IMR-90 (cell line): ENCODE results near the gene ST6GAL2. TPM values are rescaled to one million over a fixed set of nuclear protein-coding genes. Genes with fewer than 3 reads are reported as not detected.

Experiments used
- ATAC-seq: fragments of 200-7000 bp; cut with Tn5 transposase; 2 replicates; pipeline ENCODE4 v1.9.1; 2020; ENCODE audit warnings: low read depth, mild to moderate bottlenecking, moderate library complexity
- BruUV-seq: library from RNA; stranded (reverse); fragments of 400-500 nt; replicated peaks from 2 replicates; lab custom pipeline; 2021; lab: Mats Ljungman, UMichigan
- CTCF ChIA-PET: fragments of 300-600 bp; formaldehyde crosslinking; extraction: SDS; loops from one replicate; lab custom pipeline; 2021; ENCODE audit warnings: antibody characterized with exemption; lab: Yijun Ruan, JAX
- POLR2A ChIA-PET: fragments of 300-600 bp; sonication (Branson Sonifier 250); formaldehyde crosslinking; loops from one replicate; lab custom pipeline; 2022; ENCODE audit warnings: antibody characterized with exemption; ENCODE audit not compliant: unreplicated experiment; lab: Charles Lee
- DNase-seq: peaks from one replicate; pipeline ENCODE4 v3.0.0; 2013
- H2AFZ ChIP-seq: replicated peaks from 2 replicates; pipeline ENCODE3; 2013; ENCODE audit warnings: low read length, mild to moderate bottlenecking; ENCODE audit not compliant: poor library complexity
- H2AK5ac ChIP-seq: 2 replicates; pipeline ENCODE4 v1.6.1; 2013; ENCODE audit warnings: low read depth, low read length, inconsistent platforms
- H2AK9ac ChIP-seq: replicated peaks from 2 replicates; pipeline ENCODE3; 2013; ENCODE audit warnings: mild to moderate bottlenecking, low read depth, low read length, moderate library complexity; ENCODE audit not compliant: poor library complexity
- H2BK120ac ChIP-seq: 2 replicates; pipeline ENCODE4 v1.6.1; 2013; ENCODE audit warnings: low read depth, low read length, inconsistent platforms
- H2BK15ac ChIP-seq: 3 replicates; pipeline ENCODE4 v1.6.1; 2013; ENCODE audit warnings: low read depth, low read length, inconsistent platforms
- H2BK20ac ChIP-seq: 2 replicates; pipeline ENCODE4 v1.6.1; 2013; ENCODE audit warnings: low read depth, mild to moderate bottlenecking, inconsistent platforms, low read length, moderate library complexity
- H2BK5ac ChIP-seq: 2 replicates; pipeline ENCODE4 v1.6.1; 2013; ENCODE audit warnings: mild to moderate bottlenecking, low read depth, low read length, inconsistent platforms; ENCODE audit not compliant: poor library complexity, severe bottlenecking
- H3K14ac ChIP-seq: replicated peaks from 2 replicates; pipeline ENCODE4 v1.6.1; 2013; ENCODE audit warnings: low read depth, low read length, inconsistent platforms
- H3K18ac ChIP-seq: 2 replicates; pipeline ENCODE4 v1.6.1; 2013; ENCODE audit warnings: low read depth, low read length, control low read depth
- H3K23ac ChIP-seq: 2 replicates; pipeline ENCODE4 v1.6.1; 2013; ENCODE audit warnings: low read depth, low read length, inconsistent platforms
- H3K27ac ChIP-seq: 2 replicates; pipeline ENCODE4 v1.5.1; 2013; ENCODE audit warnings: mild to moderate bottlenecking, control low read depth, low read length; ENCODE audit not compliant: insufficient read depth
- H3K27me3 ChIP-seq: 2 replicates; pipeline ENCODE4 v1.6.1; 2013; ENCODE audit warnings: low read length; ENCODE audit not compliant: control insufficient read depth, insufficient read depth
- H3K36me3 ChIP-seq: 2 replicates; pipeline ENCODE4 v1.6.1; 2013; ENCODE audit warnings: low read length, mixed read lengths; ENCODE audit not compliant: control insufficient read depth, insufficient read depth
- H3K4ac ChIP-seq: 2 replicates; pipeline ENCODE4 v1.6.1; 2013; ENCODE audit warnings: low read depth, low read length, inconsistent platforms
- H3K4me1 ChIP-seq: 2 replicates; pipeline ENCODE4 v1.6.1; 2013; ENCODE audit warnings: low read length, mixed read lengths; ENCODE audit not compliant: control insufficient read depth, insufficient read depth
- H3K4me2 ChIP-seq: 2 replicates; pipeline ENCODE4 v1.6.1; 2013; ENCODE audit warnings: low read depth, mild to moderate bottlenecking, control low read depth, low read length, moderate library complexity
- H3K4me3 ChIP-seq: 2 replicates; pipeline ENCODE4 v1.5.1; 2013; ENCODE audit warnings: low read depth, mild to moderate bottlenecking, control low read depth, low read length, moderate library complexity; ENCODE audit not compliant: insufficient read depth
- H3K56ac ChIP-seq: 2 replicates; pipeline ENCODE4 v1.6.1; 2013; ENCODE audit warnings: low read length, inconsistent platforms; ENCODE audit not compliant: insufficient read depth; ENCODE audit errors: extremely low read depth
- H3K79me1 ChIP-seq, 2 experiments: 2 replicates each; pipeline ENCODE4 v1.6.1; 2013; ENCODE audit warnings: low read length in 2 of 2, inconsistent platforms in 1 of 2, low read depth in 1 of 2
- H3K9ac ChIP-seq: 2 replicates; pipeline ENCODE4 v1.6.1; 2013; ENCODE audit warnings: low read depth, low read length, control low read depth
- H3K9me1 ChIP-seq: 2 replicates; pipeline ENCODE4 v1.6.1; 2013; ENCODE audit warnings: low read length, inconsistent platforms; ENCODE audit not compliant: insufficient read depth
- H3K9me3 ChIP-seq: 2 replicates; pipeline ENCODE4 v1.6.1; 2013; ENCODE audit warnings: low read length; ENCODE audit not compliant: control insufficient read depth, insufficient read depth
- H4K20me1 ChIP-seq: 2 replicates; pipeline ENCODE4 v1.6.1; 2013; ENCODE audit warnings: low read length, inconsistent platforms; ENCODE audit not compliant: insufficient read depth
- H4K5ac ChIP-seq: 2 replicates; pipeline ENCODE4 v1.6.1; 2013; ENCODE audit warnings: mild to moderate bottlenecking, low read depth, low read length, control low read depth
- H4K8ac ChIP-seq, 2 experiments: 2 replicates each; pipeline ENCODE4 v1.6.1; 2013; ENCODE audit warnings: low read depth in 2 of 2, low read length in 2 of 2, control low read depth in 1 of 2, inconsistent platforms in 1 of 2
- H4K91ac ChIP-seq: 2 replicates; pipeline ENCODE4 v1.6.1; 2013; ENCODE audit warnings: low read depth, low read length, inconsistent platforms; ENCODE audit not compliant: insufficient read depth
- CEBPB ChIP-seq: IDR thresholded peaks from 2 replicates; pipeline ENCODE4 v1.6.1; 2012; ENCODE audit warnings: low read depth, low read length, improper control_type of control experiment
- CHD1 ChIP-seq: IDR thresholded peaks from 2 replicates; pipeline ENCODE4 v1.6.1; 2012; ENCODE audit warnings: low read depth, low read length, improper control_type of control experiment
- ELK1 ChIP-seq: fragments of 150-350 bp; IDR thresholded peaks from 2 replicates; pipeline ENCODE4 v1.6.1; 2016; ENCODE audit warnings: low read depth, mild to moderate bottlenecking, low read length, moderate library complexity, borderline replicate concordance
- FOS ChIP-seq: fragments of 150-350 bp; IDR thresholded peaks from 2 replicates; pipeline ENCODE4 v1.6.1; 2016; ENCODE audit warnings: low read depth, low read length
- MAZ ChIP-seq: IDR thresholded peaks from 2 replicates; pipeline ENCODE4 v1.6.1; 2012; ENCODE audit warnings: low read depth, mild to moderate bottlenecking, low read length, improper control_type of control experiment, moderate library complexity, borderline replicate concordance
- MXI1 ChIP-seq: IDR thresholded peaks from 2 replicates; pipeline ENCODE4 v1.6.1; 2012; ENCODE audit warnings: low read depth, mild to moderate bottlenecking, low read length, moderate library complexity, borderline replicate concordance
- POLR2A ChIP-seq: IDR thresholded peaks from 2 replicates; pipeline ENCODE4 v1.6.1; 2012; ENCODE audit warnings: mild to moderate bottlenecking, low read depth, low read length
- RAD21 ChIP-seq: IDR thresholded peaks from 2 replicates; pipeline ENCODE4 v1.6.1; 2012; ENCODE audit warnings: low read length, improper control_type of control experiment
- RCOR1 ChIP-seq: IDR thresholded peaks from 2 replicates; pipeline ENCODE4 v1.6.1; 2012; ENCODE audit warnings: mild to moderate bottlenecking, low read length, improper control_type of control experiment; ENCODE audit not compliant: insufficient replicate concordance
- RFX5 ChIP-seq: IDR thresholded peaks from 2 replicates; pipeline ENCODE4 v1.8.0; 2012; ENCODE audit warnings: low read depth, mild to moderate bottlenecking, low read length, moderate library complexity
- SMC3 ChIP-seq: fragments of 150-350 bp; IDR thresholded peaks from 2 replicates; pipeline ENCODE4 v1.6.1; 2016; ENCODE audit warnings: low read depth, mild to moderate bottlenecking, antibody characterized with exemption, low read length, moderate library complexity
- WGBS, 2 experiments: methylation state at CpG; one replicate each; pipeline versions ENCODE4 v1.1.5 to v1.1.7; 2013; ENCODE audit warnings: missing lambda C conversion rate in 2 of 2; ENCODE audit not compliant: insufficient read length in 1 of 2; ENCODE audit errors: extremely low coverage in 2 of 2; 5-methylcytosine and 5-hydroxymethylcytosine counted together
- dilution Hi-C: fragments of 300-500 bp; cut with HindIII; formaldehyde crosslinking; loops from one replicate; pipeline ENCODE4 v1.14.3; 2018; ENCODE audit warnings: low sequenced_read_pairs; ENCODE audit not compliant: unreplicated experiment
- in situ Hi-C: fragments of 300-500 bp; cut with MboI; formaldehyde crosslinking; loops from 3 replicates; pipeline ENCODE4 v1.14.3; 2019; ENCODE audit warnings: low sequenced_read_pairs, inconsistent platforms, mixed read lengths
- intact Hi-C: fragments of 100-400 bp; cut with micrococcal nuclease; formaldehyde crosslinking; loops from 2 replicates; pipeline ENCODE4 v1.10.0; 2022
- polyA plus RNA-seq, 3 experiments: library from polyadenylated mRNA; depleted of rRNA; stranded (reverse); fragments of >200 nt; gene quantifications; 2 replicates each; pipeline ENCODE4 v1.2.3, GENCODE V29; 2012; ENCODE audit warnings: low replicate concordance in 1 of 3
- total RNA-seq: library from RNA; depleted of rRNA; stranded (reverse); fragments of >200 nt; gene quantifications from 2 replicates; pipeline ENCODE4 v1.2.3, GENCODE V29; 2012
- TF ChIP-seq, protein P1 (sequence below): conservative IDR thresholded peaks from 2 replicates; pipeline ENCODE4 v1.5.1; 2012; ENCODE audit warnings: mild to moderate bottlenecking, low read depth, low read length, improper control_type of control experiment

ST6GAL2 gene
- total and polyA plus RNA-seq, 2 of the 4 experiments (the other 2 are of a cell fraction): not detected

GRCh38 chr2:106904242-106904641 lies 18.3 kb upstream of the ST6GAL2 start:
- Histone ChIP-seq H3K9me1 (no peaks in the 10 kb centered on the region), H2BK15ac (no peak overlapping the region), H3K9me3 (peaks cover 9% of the 10 kb centered on the region; the same call in 1 of the 2 replicates), H2AFZ (no peak overlapping the region), H2AK5ac (no peak overlapping the region), H3K18ac (no peak overlapping the region), H3K27ac (no peak overlapping the region), H3K36me3 (no peaks in the 10 kb centered on the region), H3K14ac (no peak overlapping the region), H3K9ac (no peak overlapping the region), H3K79me1 (no peaks in the 10 kb centered on the region), H3K4me1 (no peaks in the 10 kb centered on the region), H3K4me3 (no peak overlapping the region), H3K56ac (no peak overlapping the region), H3K23ac (no peak overlapping the region), H3K4me2 (no peak overlapping the region), H4K8ac (no peak overlapping the region), H2BK120ac (no peak overlapping the region), H4K5ac (no peak overlapping the region), H4K91ac (no peak overlapping the region), H2BK20ac (no peak overlapping the region), H4K20me1 (no peaks in the 10 kb centered on the region), H3K27me3 (no peaks in the 10 kb centered on the region), H2AK9ac (no peak overlapping the region), H3K4ac (no peak overlapping the region), H2BK5ac (no peak overlapping the region)
- BruUV-seq: no TSS peak
- intact Hi-C loops: no loop called here
- WGBS, 2 experiments: no CpG with 5 or more reads among the region's 2 CpGs
- POLR2A ChIA-PET: no interaction called here
- DNase-seq: no peak
- in situ Hi-C loops: no loop called here
- TF ChIP-seq CHD1 (no peak), CEBPB (no peak), MXI1 (no peak), RFX5 (no peak), RAD21 (no peak), FOS (no peak), SMC3 (no peak), RCOR1 (no peak), ELK1 (no peak), MAZ (no peak), POLR2A (no peak)
- TF ChIP-seq, protein P1, sequence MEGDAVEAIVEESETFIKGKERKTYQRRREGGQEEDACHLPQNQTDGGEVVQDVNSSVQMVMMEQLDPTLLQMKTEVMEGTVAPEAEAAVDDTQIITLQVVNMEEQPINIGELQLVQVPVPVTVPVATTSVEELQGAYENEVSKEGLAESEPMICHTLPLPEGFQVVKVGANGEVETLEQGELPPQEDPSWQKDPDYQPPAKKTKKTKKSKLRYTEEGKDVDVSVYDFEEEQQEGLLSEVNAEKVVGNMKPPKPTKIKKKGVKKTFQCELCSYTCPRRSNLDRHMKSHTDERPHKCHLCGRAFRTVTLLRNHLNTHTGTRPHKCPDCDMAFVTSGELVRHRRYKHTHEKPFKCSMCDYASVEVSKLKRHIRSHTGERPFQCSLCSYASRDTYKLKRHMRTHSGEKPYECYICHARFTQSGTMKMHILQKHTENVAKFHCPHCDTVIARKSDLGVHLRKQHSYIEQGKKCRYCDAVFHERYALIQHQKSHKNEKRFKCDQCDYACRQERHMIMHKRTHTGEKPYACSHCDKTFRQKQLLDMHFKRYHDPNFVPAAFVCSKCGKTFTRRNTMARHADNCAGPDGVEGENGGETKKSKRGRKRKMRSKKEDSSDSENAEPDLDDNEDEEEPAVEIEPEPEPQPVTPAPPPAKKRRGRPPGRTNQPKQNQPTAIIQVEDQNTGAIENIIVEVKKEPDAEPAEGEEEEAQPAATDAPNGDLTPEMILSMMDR: no peak
- dilution Hi-C loops: no loop called here
- ATAC-seq: no peak
- CTCF ChIA-PET: no interaction called here
